ENCODE data around the gene BNIP2. TPM values are rescaled to one million over a fixed set of nuclear protein-coding genes. Genes with fewer than 3 reads are reported as not detected.
A peak's percentile ranks its signal among the peaks of the same experiment; 100 is the strongest.

Gene BNIP2
- total RNA-seq, 1 donor from 2014 or later = 64.6 TPM

DNA sequence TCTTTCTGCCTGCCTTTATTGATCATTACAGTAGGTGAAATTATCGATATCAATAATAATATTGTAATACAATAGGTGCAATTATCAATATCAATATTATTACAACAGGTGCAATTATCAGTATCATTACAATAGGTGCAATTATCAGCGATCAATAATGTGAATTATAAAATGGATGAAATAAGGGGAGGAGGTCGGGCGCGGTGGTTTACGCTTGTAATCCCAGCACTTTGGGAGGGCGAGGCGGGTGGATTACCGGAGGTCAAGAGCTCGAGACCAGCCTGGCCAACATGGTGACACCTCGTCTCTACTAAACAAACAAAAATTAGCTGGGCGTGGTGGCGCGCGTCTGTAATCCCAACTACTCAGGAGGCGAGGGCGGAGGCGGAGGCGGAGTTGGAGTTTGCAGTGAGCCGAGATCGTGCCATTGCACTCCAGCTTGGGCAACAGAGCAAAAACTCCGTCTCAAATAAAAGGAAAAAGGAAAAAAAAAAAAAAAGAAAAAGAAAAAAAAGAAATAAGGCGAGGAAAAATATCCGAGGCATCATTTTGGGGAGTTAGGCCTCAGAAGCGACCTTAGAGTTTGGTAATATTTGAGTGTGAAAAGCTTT is 611 bp upstream of the BNIP2 start:
- Mint-ChIP-seq H3K27ac (ENCODE audit: unreplicated experiment) (peak overlapping the region; percentile 94), H3K9me3 (ENCODE audit: unreplicated experiment) (no peaks in the 10 kb centered on the region), H3K27me3 (ENCODE audit: unreplicated experiment) (peaks cover 3% of the 10 kb centered on the region), H3K4me3 (ENCODE audit: unreplicated experiment) (peak overlapping the region; percentile 85), H3K4me1 (ENCODE audit: unreplicated experiment) (peaks cover 27% of the 10 kb centered on the region), H3K36me3 (ENCODE audit: unreplicated experiment) (peaks cover 1% of the 10 kb centered on the region)
- DNase-seq (ENCODE audit: extremely low spot score, unreplicated experiment) = no peak
- TF ChIP-seq, protein P1, sequence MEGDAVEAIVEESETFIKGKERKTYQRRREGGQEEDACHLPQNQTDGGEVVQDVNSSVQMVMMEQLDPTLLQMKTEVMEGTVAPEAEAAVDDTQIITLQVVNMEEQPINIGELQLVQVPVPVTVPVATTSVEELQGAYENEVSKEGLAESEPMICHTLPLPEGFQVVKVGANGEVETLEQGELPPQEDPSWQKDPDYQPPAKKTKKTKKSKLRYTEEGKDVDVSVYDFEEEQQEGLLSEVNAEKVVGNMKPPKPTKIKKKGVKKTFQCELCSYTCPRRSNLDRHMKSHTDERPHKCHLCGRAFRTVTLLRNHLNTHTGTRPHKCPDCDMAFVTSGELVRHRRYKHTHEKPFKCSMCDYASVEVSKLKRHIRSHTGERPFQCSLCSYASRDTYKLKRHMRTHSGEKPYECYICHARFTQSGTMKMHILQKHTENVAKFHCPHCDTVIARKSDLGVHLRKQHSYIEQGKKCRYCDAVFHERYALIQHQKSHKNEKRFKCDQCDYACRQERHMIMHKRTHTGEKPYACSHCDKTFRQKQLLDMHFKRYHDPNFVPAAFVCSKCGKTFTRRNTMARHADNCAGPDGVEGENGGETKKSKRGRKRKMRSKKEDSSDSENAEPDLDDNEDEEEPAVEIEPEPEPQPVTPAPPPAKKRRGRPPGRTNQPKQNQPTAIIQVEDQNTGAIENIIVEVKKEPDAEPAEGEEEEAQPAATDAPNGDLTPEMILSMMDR (IDR thresholded peaks at IDR 0.05) = no peak

DNA sequence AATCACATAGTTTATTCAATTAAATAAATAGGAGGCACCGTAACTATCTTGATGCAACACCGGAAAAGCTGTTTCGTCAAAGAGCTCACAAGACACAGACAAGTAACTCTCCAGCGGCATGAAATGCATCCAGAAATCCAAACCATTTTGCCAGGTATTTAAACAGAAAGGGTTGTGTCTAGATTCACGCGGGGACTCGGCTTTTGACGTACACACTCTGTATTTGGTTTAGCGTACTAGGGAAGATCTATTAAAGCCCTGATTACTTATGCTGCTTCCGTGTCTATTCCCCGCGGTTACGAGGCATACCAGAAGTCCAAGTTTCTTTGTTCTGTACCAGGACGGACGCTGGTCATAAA is 718 bp downstream of the BNIP2 start:
- H3K4me1 Mint-ChIP-seq (ENCODE audit: unreplicated experiment) = peaks cover 31% of the 10 kb centered on the region
- H3K36me3 Mint-ChIP-seq (ENCODE audit: unreplicated experiment) = peaks cover 1% of the 10 kb centered on the region
- TF ChIP-seq, protein P1 (IDR thresholded peaks at IDR 0.05) = no peak
- H3K9me3 Mint-ChIP-seq (ENCODE audit: unreplicated experiment) = no peaks in the 10 kb centered on the region
- no peaks in the 10 kb centered on the region for H3K27me3 Mint-ChIP-seq (ENCODE audit: unreplicated experiment)
- DNase-seq (ENCODE audit: extremely low spot score, unreplicated experiment) = no peak
- H3K4me3 Mint-ChIP-seq (ENCODE audit: unreplicated experiment) = peak overlapping the region; percentile 85
- peak overlapping the region; percentile 94 for H3K27ac Mint-ChIP-seq (ENCODE audit: unreplicated experiment)

DNA sequence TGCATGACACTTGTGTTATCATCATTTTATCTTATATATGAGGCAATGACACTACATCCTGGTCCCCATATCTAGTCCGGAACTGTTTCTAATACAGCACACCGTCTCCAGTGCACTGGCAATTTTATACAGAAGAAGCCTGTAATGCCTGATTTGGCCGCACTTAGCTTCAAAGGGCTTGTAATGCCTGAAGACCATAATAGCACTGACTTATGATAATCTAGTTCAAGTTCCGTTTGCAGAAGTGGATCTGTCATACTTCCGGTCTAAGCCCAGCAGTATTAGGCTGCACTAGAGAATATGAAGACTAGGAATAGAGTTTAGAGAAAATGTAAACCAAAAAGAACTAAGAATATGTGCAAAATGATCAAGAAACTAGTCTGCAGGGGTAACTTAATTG is 1.3 kb downstream of the BNIP2 start:
- Mint-ChIP-seq H3K4me3 (ENCODE audit: unreplicated experiment) (peak overlapping the region; percentile 85), H3K36me3 (ENCODE audit: unreplicated experiment) (peaks cover 1% of the 10 kb centered on the region), H3K27me3 (ENCODE audit: unreplicated experiment) (no peaks in the 10 kb centered on the region), H3K27ac (ENCODE audit: unreplicated experiment) (peak overlapping the region; percentile 94), H3K4me1 (ENCODE audit: unreplicated experiment) (peaks cover 32% of the 10 kb centered on the region), H3K9me3 (ENCODE audit: unreplicated experiment) (no peaks in the 10 kb centered on the region)
- no peak for DNase-seq (ENCODE audit: extremely low spot score, unreplicated experiment)
- TF ChIP-seq, protein P1 (IDR thresholded peaks at IDR 0.05) = no peak

DNA sequence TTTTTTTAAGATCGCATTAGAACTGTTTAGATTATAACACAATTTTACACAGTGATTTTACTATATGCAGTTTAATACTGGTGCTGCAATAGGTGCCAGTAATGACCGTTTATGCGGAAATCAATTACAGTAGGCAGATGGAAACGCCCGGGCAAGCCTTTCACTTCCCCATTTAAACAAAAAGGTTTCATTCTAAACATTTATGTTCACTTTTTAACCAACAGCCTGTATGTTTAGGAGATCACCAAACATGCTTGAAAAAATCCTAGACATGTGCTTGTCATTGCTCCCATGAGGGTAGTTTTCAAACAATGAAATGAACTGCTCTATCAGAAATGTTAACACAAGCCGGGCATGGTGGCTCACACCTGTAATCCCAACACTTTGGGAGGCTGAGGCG is 2.7 kb downstream of the BNIP2 start:
- H3K27ac Mint-ChIP-seq (ENCODE audit: unreplicated experiment) = peak overlapping the region; percentile 23
- no peaks in the 10 kb centered on the region for H3K27me3 Mint-ChIP-seq (ENCODE audit: unreplicated experiment)
- TF ChIP-seq, protein P1 (IDR thresholded peaks at IDR 0.05) = no peak
- H3K36me3 Mint-ChIP-seq (ENCODE audit: unreplicated experiment) = peaks cover 4% of the 10 kb centered on the region
- H3K4me3 Mint-ChIP-seq (ENCODE audit: unreplicated experiment) = peak overlapping the region; percentile 26
- no peaks in the 10 kb centered on the region for H3K9me3 Mint-ChIP-seq (ENCODE audit: unreplicated experiment)
- no peak for DNase-seq (ENCODE audit: extremely low spot score, unreplicated experiment)
- H3K4me1 Mint-ChIP-seq (ENCODE audit: unreplicated experiment) = peaks cover 32% of the 10 kb centered on the region

DNA sequence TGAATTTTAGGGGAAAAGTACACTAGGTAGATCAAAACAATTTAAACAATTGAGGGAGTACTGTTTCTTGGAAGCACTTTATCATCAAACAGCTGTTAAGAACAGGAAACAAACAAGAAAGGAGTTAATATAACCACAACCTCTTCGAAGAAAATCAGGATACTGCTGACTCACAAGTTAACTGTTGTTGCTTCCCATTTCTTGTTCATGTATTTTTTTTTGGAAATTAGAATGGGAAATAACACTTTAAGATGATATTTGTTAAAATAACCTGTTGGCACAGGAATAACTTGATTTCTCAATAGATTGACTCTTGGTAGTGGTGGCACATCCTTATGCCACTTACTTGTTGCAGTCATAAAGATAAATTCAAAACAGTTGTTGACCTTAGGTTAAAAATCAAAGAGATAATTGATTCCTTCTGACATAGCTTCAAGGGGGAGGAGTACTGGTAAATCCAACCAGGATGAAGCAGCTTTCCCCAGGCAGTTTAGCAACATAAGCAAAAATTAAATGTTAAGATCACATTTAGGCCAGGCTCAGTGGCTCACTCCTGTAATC is 3.3 kb downstream of the BNIP2 start:
- Mint-ChIP-seq H3K27ac (ENCODE audit: unreplicated experiment) (peak overlapping the region; percentile 25), H3K27me3 (ENCODE audit: unreplicated experiment) (no peaks in the 10 kb centered on the region), H3K4me3 (ENCODE audit: unreplicated experiment) (peak overlapping the region; percentile 26)

More for the DNA sequence above, 3.3 kb downstream of the BNIP2 start:
- peaks cover 29% of the 10 kb centered on the region for H3K4me1 Mint-ChIP-seq (ENCODE audit: unreplicated experiment)
- H3K36me3 Mint-ChIP-seq (ENCODE audit: unreplicated experiment) = peaks cover 6% of the 10 kb centered on the region
- H3K9me3 Mint-ChIP-seq (ENCODE audit: unreplicated experiment) = no peaks in the 10 kb centered on the region
- no peak for DNase-seq (ENCODE audit: extremely low spot score, unreplicated experiment)
- TF ChIP-seq, protein P1 (IDR thresholded peaks at IDR 0.05) = no peak

All from osteocyte (in vitro differentiated cells).